Islet precursor cell (in vitro differentiated cells): ENCODE results near the gene COPB2.
A peak's percentile ranks its signal among the peaks of the same experiment; 100 is the strongest.

ENCODE experiments used
- DNase-seq: peaks from one replicate; pipeline ENCODE4 v3.0.0-alpha.2; 2018

COPB2 gene

DNA sequence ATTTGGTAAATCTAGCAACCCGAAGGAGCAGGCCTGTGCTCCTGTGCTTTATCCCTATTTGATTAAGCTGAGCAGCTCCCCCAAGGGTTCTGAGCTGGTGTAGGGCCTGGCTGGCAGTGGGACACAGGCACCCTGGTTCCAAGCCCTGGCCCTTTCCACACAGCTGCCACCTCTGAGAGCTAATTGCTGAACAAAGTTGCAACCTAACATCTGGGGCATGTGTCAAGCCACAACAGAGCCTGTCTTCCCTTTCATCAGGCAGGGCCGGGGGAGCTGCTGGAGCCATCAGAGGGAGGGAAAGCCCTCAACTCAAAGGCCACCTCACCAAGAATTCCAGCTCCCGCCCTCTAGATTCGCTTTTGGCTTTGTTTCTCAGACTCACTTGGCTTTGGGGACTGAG, 62.7 kb downstream of the COPB2 start:
- peak; percentile 48 for DNase-seq

- peak; percentile 38 for DNase-seq
Observed at GRCh38 chr3:139326131-139326530, 63.3 kb downstream of the COPB2 start.

DNA sequence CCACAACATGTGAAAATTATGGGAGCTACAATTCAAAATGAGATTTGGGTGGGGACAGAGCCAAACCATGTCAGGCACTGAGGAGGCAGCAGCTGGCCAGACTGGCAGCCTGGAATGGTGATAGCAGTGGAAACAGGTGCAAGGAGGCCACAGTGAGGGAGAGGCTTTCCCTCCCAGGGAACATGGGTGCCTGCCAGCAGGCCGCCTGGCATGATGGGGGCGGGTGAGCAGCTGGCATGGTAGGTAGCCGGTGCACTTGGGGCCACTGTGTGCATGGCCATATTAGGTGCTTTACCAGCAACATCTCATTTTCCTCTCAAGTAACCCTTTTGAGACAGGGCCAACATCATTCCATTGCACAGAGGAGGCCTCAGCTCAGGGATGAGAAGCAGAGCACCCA, 63.9 kb downstream of the COPB2 start:
- peak; percentile 43 for DNase-seq

DNA sequence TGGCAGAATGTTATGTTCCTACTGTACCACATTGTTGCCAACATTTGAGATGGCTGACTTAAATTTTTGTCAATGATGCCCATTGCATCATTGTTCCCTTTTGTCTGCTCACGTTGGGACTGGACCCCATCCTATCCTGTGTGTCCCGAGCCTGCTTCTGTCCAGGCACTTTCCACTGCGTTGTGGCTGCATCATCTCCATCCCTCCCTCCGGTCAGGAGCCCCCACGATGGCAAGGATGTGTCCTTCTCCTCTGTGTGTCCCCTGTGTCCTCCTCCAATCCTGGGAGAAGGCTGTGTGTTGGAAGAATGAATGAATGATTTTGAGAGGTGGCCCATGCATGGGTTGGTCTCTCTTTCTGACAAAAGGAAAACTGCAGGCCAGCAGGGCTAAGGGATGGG, 65.0 kb downstream of the COPB2 start:
- DNase-seq = peak; percentile 24

GRCh38 chr3:139323146-139323545, 66.3 kb downstream of the COPB2 start:
- no peak for DNase-seq

DNA sequence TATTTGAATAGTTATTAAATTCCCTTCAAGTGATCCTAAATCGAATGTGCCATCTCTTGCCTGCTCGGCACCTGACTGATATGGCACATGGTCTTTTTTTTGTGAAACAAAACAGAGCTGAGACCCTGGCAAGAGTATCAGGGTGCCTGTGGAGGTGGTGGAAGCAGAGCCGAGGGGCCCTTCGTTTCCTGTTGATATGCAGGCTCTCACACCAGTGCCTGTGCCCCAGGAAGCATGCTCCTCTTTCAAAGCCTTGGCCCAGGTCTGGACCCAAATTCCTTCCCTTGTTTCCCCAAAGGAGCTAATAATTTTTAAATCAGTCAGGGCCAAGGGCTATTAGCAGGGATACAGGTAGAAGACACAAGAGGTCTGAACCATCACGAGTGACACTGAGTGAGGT, 67.1 kb downstream of the COPB2 start:
- DNase-seq = no peak

DNA sequence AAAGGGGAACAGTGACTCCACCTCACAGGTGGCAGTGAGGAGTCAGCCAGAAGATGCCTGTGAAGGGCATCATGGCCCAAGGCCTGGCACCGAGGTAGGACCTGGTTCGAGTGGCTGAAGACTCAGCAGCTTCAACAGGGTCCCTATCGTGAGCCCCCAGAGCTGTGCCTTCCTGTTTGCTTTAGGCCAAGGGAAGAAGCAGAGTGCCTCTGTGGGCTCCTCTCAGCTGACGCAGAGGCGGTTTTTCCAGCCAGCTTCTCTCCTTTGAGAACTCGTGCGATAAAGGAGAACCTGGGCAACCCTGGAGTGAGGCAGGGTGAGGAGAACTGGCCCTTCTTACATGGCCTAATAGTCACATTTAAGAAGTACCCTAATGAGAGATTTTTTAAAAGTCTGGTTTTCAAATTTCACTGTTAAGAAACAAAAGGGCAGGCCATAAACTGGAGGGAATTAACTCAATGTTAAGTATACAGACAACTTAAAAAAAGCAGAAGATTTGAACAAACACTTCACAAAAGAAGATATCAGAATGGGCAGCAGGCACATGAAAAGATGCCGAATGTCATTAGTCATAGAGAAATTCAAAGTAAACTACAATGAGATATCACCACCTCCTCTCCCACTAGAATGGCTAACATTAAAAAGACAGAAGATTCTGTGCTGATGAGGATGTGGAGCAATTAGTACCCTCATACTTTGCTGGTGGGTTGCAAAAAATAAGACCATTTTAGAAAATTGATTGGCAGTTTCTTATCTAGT, 68.7 kb downstream of the COPB2 start:
- DNase-seq = no peak

DNA sequence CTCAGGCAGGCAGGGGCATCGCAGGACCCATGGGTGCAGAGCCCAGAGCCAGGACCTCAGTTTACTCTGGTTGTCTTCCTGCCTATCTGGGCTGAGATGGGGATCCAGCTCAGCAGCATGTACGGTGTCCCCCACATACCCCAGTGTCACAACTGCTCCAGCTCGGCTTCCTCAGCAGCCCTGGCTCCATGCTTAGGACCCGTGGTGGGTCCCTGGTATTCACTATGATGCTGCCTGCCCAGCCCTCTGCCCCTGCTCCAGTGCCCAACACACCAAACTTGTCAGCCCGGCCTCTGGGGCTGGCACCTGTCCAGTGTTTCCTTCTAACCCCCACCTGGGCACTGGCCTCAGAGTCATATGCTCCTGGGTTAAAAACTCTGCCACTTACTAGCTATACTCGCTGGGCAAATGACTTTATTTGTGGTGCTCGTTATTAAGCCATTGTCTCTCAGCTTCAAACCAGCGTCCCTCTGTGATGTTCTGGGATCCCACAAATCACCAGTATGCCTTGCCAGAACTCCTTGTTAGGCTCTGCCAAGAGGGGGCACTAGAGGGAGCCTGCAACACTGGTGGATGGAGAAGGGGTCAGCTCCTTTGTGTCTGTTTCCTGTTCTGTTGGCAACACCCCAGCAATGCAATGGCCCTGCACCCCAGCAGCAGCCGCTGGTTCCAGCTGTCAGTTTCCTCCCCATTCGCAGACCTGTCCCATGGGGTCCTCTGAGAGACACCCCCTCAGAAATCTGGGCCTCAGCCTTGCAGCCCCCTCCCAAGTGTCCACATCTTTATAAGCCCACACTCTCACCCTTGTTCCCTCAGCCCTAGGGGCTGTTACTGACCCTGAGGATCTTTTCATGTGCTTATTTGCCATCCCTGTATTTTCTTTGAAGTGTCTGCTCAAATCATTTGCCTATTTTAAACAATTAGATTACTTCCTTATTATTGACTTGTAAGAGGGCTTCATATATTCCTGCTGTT, 69.7 kb downstream of the COPB2 start:
- DNase-seq = peak; percentile 71

- DNase-seq = no peak
Observed at GRCh38 chr3:139318826-139319225, 70.6 kb downstream of the COPB2 start.

GRCh38 chr3:139318431-139318816, 71.0 kb downstream of the COPB2 start:
- DNase-seq = no peak

DNA sequence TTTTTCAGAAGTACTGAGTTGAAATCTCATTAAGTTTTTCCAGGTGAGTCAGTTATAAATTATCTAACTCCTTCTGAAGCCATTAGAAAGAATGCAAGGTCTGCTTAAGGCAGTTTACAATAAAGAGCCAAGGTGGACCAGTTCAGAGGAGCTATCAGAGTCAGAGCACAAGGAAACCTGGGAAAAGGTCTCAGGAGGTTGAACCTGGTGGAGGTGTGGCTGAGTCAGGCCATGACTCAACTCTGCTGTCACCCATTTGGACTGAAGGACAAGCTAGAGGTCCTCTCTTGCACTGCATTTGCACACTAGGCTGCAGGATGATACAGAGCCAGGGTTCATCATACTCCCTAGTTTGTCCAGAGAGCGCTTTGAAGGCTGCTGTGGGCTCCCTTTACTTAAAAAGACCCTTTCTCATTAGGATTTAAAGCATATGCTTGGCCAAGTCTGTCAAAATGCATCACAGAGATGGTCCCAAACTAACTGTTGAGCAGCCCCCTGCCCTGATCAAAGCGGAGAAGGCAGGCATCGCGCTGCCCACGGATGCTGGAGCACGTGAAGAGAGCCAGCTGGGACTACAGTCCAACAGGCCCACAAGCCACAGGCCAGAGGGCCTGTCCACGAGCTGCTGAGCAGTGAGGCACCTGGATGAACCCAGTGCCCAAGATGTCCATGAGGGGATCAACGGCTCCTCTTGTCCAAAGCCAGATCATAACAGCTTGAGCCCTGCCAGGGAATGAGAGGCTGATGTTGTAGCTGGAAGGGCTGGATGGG, 71.6 kb downstream of the COPB2 start:
- no peak for DNase-seq

GRCh38 chr3:139317215-139317614, 72.2 kb downstream of the COPB2 start:
- DNase-seq = no peak

DNA sequence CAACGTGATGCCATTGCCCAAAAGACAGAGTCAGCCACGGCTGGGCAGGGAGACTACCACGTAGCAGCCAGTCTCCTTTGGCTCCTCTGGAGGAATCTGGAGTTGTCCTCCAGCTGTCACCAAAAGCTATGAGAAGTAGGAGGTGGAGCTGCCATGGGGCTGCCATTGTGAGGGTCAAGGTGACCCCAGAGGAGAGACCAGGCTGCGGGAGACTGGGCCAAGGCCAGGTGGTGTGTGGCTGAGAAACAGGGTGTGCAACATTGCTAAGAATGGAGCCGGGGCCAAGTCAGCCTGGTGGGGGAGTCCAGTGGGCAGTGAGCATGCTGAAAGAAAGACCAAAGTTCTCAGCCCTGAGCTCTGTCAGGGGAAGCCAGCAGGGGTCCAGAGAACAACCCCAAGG, 75.5 kb downstream of the COPB2 start:
- no peak for DNase-seq

DNA sequence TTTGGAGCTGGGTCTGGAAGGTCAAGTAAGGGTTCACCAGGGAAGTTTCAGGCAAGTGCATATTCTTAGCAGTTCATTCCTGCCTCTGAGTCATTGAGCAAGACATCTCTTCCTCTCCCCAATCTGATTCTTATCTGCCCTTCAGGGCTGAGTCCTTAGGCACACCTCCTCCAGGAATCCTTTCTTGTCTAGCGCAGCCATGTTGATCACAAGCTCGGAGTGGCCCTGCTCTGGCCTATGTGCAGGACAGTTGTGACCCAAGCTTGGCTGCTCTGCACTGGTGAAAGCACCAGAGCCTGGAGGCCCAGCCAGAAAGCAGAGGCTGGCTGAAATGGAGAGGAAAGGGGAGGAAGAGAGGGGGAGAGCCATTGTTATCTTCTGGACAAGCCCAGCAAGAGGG, 76.5 kb downstream of the COPB2 start:
- DNase-seq = peak; percentile 92

DNA sequence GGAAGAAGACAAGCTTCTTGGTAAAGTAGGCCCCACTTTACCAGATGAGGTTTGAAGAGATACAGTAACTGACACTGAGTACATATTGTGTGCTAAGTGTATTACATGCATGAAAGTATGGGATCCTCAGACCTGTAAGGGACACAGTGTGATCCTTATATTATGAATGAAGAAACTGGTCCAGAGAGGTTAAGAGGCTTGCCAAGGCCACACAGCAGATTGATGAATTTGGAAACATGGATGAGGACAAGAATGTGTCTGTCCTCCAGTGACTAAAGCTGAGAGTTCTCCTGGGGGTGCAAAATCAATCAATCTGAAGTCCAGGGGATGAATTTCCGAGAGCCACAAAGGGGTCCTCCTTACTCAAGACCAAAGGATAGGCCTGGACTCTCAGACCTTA, 77.0 kb downstream of the COPB2 start:
- DNase-seq = no peak

GRCh38 chr3:139311557-139311956, 77.9 kb downstream of the COPB2 start:
- no peak for DNase-seq

GRCh38 chr3:139310474-139310933, 78.9 kb downstream of the COPB2 start:
- peak; percentile 83 for DNase-seq

DNA sequence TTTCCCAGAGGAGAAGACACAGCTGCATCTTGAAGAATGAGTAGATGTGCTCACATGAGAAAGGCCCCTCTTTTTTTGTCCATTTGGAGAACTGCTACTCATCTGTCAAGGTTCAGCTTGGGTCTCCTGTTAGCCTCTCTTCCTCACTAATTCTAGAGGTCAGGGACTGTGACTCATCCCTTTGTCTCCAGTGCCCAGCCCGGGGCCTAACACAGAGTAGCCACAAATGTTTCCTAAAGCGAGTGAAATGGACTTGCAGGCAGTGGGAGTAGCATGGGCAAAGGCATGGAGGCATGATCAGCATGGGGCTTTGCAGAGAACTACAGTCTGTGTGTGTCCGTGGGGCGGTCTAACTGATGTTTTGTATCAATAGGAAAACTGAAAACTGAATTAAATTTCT, 79.6 kb downstream of the COPB2 start:
- peak; percentile 87 for DNase-seq

- DNase-seq = no peak
Observed at GRCh38 chr3:139309061-139309591, 80.3 kb downstream of the COPB2 start.

- DNase-seq = no peak
Observed at GRCh38 chr3:139308560-139308959, 80.9 kb downstream of the COPB2 start.

DNA sequence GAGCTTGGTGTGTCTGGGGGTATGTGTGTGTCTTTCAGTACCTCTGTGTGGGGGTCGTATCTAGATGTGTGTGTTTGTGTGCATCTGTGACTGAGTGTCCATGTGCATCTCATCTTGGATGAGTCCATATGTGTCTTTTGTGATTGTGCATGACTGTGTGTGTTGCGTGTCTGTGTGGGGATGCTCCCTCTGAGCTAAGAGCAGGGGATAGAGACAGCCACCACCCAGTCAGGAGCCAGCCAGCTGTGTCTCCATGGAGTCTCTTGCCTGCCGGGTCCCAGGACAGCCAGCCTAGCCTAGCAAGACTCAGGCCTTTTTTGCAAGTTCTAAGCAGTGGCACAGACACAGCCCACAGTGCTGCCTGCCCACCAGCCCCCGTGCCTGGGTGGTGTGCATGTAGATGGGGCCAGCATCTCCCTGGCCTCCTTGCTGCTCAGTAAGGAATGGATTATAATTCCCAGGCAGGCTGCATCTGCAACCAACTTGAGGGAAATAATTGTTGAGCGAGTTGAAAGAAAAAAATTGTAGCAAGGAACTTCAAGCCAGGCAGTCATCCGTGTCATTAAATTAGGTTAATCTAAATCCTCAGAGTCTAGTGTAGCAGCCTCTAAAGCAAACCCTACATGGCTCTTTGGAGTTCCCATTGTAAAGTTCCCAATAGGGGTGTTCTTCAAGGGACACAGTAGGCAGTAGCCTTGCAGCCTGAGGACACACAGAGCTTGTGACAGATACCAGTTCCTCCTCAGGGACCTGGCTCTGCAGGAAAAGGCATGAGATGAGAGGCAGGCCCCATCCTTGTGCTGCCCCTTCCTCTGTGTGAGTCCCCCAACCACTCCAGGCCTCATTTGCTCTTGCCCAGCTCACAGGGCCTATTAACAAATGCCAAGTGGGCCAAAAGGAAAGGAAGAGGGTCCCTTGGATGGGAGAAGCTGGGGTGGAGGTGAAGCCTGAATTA, 81.6 kb downstream of the COPB2 start:
- DNase-seq = no peak
